DND-41 (cell line): Measurements from ENCODE around the gene PLEKHO1.

Experiments
- EZH2 ChIP-seq: IDR thresholded peaks from 3 replicates; pipeline ENCODE4 v1.6.1; 2012; ENCODE audit warnings: borderline replicate concordance, low read depth, mild to moderate bottlenecking, moderate library complexity, low read length, inconsistent platforms; ENCODE audit not compliant: severe bottlenecking
- TF ChIP-seq, protein P1 (sequence below): IDR thresholded peaks from 2 replicates; pipeline ENCODE4 v1.5.1; 2012; ENCODE audit warnings: borderline replicate concordance, low read length, moderate library complexity, mild to moderate bottlenecking; ENCODE audit not compliant: poor library complexity, severe bottlenecking; ENCODE audit errors: extremely low read depth

DNA sequence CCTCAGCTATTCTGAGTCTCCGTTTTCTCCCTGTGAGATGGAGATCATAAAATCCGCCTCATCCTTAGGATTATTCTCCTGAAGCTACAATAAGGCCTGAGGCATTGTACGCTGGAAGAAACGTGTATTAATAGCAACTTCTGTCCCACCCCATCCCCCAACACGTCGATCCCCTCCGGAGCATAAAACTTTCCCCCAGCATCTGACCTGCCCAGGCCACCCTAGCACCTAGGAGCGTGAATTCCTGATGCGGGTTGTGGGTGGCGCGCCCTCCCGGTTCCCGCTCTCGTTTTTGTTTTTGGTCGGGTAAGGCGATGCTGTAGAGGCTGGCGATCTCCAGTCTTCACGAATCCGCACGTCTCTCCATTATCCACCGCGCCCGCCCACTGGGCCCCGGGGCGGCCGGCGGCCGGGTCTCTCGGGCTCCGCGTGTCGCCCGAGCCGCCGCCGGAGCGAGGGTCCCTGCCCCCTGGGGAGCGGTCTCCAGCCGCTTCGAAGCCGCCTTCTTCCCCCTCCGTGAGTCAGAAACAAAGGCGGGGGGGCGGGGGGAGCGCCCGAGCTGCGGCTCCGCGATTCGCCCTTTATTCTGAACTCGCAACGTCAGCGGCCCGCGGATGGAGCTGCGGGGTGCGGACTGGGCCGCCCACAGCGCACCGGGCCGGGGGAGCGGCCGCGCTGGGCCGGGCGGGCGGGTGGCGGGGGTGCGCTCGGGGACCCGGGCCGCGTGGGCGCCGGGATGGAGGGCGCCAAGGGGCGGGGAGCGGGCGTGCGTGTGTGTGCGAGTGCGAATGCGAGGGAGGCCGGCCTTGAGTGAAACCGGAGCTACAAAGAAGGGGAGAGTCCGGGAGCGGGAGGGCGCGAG lies at the start of gene PLEKHO1:
- TF ChIP-seq, protein P1, sequence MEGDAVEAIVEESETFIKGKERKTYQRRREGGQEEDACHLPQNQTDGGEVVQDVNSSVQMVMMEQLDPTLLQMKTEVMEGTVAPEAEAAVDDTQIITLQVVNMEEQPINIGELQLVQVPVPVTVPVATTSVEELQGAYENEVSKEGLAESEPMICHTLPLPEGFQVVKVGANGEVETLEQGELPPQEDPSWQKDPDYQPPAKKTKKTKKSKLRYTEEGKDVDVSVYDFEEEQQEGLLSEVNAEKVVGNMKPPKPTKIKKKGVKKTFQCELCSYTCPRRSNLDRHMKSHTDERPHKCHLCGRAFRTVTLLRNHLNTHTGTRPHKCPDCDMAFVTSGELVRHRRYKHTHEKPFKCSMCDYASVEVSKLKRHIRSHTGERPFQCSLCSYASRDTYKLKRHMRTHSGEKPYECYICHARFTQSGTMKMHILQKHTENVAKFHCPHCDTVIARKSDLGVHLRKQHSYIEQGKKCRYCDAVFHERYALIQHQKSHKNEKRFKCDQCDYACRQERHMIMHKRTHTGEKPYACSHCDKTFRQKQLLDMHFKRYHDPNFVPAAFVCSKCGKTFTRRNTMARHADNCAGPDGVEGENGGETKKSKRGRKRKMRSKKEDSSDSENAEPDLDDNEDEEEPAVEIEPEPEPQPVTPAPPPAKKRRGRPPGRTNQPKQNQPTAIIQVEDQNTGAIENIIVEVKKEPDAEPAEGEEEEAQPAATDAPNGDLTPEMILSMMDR, result peak; percentile 3
- no peak for TF ChIP-seq EZH2
